GM19328 (cell line): ENCODE data around the gene MACO1.
"Not testable (repeated sequence)": the region's sequence is repeated elsewhere in the genome, so short reads cannot be mapped to it uniquely, and the experiment has no call there.

ENCODE experiments used
- ATAC-seq: cut with Tn5 transposase; IDR thresholded peaks from one replicate; pipeline ENCODE4 v1.9.1; 2021; ENCODE audit warnings: mild to moderate bottlenecking, moderate library complexity; ENCODE audit not compliant: unreplicated experiment

MACO1 gene

DNA sequence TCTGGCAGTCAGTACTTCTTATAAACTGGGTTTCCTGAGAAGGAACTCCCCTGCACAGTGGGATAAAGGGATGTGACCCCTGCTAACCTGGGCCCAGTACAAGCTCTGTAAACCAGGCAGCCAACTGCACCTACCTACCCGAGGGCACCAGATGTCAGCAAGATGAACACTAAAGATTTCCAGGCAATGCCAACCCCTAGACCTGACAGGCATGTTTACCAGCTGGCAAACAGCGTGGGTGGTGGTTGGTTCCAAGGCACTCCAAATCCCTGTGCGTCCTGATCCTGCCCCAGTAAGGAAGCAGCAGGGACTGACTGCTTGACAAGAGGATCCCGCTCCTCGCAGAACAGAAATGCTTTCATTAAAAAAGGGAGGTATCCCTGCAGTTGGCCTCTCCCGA lies 7.5 kb upstream of the MACO1 start:
- not testable (repeated sequence) for ATAC-seq

DNA sequence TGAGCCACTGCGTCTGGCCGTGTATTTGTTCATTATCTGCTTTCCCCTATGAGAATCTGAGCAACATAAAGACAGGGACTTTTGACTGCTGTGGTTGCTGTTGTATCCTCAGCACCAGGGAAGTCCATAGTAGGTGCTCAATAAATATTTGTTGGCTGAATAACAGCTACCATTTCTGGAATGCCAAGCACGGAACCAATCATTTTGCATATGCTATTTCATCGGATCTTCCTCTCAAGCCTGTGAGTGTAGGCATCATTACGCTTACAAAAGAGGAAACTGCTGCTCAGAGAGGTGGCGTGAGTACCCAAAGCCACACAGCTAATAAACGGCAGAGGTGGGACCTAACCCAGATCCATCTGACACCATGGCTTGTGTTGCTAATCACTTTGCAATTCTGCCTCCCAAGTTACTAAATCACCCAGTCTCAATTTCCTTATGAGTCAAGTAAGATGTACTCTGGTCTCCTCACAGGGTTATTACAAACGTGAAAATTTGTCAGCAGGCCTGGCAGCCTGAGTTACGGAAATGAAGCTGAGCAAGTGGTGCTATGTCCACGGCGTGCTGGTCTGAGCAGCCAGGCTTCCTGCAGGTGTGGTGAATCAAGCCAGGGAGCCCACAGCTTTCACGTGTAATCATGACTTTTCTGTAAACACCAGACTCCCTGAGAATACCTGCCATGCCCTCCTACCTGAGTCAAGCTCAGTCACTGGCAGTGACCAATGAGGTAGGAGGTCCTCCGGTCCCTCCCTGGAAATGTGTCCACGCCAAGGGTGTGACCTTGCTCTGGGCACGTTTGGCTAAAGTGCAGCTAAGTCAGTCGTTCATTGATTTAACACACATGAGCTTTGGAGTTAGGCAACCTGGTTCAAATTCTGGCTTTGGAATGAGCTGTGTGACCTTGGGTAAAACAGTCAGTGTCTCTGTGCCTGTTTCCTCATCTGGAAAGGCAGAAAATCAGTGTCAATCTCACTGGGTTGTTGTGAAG lies 5.3 kb upstream of the MACO1 start:
- no peak for ATAC-seq

DNA sequence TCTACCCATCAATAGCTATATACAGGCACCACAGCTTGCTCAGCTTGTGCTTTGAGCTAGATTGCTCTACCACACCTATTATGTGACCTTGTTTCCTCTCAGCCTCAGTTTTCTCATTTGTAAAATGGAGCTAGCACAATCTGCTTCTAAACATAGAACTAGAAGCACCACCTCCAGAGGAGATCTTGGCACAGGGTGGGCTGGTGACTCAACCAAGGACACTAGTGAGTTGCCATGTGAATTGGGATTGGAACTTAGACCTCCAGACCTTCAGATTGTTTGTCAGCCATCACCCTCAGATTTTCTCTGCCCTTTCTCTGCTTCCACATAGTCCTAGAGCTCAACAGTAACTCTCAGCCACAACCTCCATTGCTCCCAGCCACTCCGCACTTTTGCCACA lies 3.0 kb upstream of the MACO1 start:
- no peak for ATAC-seq

DNA sequence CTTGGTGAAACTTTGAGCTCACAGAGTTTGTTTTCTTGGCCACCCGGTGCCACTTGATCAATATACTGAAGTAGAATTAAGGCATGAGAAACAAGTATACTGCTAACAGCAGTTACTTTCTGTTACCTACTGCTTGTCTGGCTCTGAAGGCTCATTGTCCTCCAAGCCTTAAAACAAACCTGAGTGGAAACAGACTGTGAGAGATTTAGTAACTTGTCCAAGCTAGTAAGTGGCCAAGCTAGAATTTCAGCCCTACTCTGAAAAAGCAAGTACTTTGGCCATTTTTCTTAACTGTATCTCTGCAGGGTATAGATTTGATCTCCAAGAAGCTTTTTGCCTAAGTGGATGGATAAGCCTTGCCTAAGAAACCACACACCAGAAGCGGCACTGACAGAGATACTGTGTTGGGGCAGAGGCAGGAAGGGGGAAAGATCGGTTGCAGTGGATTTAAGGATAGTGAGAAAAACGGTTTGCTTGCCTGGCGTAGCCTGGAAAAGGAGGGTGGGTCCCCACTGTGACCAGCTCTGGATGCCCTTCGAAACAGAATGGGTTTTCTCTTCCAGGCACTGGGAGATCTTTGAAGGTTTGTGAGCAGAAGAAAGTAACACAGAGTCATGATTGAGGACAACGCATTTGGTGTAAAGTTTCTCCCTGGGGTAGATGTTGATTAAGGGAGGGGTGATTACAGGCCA lies 2.1 kb upstream of the MACO1 start:
- no peak for ATAC-seq

DNA sequence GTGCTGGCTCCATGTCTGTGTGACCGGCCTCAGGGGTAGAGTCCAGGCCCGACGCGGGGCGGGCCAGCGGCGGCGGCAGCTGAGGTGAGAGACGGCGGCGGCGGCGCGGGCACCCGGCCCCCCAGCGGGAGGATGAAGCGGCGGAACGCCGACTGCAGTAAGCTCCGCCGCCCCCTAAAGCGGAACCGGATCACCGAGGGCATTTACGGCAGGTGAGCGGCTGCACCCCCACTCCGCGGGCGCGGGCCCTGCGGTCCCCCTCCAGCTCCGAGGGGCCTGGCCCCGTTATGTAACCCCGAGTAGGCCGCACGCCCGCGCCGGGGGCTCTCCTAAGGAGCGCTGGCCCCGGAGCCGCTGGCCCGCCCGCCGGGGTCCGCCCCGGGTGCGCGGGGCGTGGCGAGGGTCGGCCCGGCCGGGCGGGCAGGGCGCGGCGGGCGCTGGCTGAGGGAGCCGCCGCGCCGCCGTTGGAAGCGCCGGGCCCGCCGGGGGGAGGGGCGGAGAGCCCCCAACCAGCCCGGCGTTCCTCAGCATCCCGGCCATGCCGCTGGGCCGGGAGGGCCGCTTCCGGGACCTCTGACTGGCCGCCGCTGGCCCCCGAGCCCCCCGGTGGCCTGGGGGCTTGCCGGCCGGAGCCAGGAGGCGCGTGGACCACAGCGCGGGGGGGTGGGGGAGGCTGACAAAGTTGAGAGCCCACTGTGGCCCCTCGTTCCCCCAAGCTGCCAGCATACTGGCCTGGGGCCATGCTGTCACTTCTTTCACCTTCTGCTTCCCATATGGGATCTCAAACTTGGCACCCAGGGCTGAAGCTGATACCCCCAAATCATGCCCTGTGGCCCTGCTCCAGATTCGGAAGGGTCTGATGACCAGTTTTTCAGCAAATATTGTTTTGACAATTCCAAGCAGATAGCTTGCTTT lies 527 bp downstream of the MACO1 start:
- ATAC-seq = no peak

DNA sequence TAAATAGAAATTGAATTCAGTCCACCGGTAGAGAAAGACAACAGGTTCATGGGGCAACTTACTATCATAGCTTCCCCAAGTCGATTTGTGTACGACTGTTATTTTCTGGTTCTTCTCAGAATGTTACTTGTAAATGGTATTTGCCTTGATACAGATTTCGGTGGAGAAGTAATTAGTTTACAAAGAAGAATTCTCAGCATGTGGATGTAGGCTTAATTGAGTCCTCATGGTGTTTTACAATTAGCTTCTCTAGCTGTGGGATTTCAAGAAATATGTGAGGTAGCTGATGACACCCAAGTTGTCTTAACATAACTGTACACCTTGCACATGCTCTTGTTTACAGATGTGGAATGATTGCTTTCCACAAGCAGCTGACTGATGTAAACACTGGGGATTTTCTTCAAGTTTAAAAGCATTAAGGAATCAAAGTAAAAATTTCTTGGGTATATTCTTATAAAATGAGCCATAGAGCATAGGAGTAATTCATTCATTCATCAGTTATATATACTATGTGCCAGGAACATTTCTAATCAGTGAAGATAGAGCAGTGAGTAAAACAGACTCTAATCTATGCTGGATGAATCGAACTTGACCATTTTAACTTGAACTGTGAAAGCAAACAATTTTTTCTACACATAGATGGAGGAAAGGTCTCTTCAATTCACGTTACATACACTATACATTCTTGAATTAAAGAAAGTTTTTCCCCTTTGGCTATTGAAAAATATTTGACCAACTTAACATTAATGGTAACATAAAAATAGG lies 1.4 kb downstream of the MACO1 start:
- ATAC-seq = no peak

DNA sequence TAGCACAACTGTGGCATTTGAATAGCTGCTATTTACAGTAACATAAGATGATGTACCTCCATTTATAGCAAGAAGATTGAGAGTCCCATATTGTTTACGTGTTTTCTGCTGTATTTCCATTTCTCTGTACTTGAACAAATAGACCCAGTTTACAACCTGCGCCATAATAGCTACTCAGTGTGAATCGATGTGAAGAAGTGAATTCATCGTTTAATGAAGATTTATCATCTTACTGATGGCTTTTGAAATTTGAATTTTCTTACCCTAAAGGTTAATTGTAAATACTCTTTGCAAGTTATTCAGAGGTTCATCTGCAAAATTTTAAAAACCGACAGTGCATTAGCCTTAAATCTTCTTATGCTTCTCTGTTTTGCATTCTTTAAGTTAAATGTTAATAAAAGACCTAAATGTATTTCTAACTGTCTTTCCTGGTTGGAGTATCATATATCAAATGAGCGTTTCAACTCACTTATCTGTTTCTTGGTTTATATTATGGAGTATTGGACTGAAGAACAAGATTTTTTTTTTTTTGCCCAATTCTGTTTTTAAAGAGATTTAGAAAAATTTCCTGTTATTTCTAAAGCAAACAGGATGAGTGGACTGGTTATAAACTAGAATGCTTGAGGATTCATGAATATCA lies 2.2 kb downstream of the MACO1 start:
- no peak for ATAC-seq

DNA sequence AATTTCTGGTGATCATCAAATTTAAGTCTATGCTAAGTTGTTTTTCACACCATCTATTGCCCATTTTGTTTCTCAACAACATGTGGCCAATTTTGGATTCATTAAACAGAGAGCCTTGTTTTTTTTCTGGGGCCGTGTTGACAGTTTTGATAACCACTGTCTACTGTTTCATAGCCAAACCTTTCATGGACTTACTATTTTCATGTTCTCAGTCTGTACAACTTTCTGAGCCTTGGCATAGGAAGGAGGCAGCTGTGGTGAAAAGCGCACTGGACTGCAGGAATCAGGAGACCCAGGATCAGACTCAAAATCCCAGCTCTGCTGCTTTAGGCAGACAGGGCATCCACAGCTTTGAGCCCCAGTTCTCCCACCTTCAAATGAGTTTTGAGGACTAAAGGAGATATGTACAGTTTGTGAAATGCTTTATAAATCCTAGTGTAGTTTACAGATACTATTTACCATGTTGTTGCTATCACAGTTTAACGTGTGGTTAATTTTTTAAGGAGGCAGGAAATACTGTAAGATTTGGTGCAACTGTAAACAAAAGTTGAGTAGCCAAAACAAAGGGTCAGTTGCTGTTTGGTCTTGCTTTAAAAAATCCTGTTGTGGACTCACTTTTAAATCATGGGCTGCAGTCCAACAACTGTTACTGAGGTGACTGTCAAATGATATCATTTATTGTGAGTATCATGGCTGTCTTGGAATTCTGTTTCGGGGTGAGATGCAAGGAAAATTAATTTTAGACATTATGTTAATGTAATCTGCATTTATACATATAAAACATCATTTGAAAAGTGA lies 2.9 kb downstream of the MACO1 start:
- no peak for ATAC-seq

DNA sequence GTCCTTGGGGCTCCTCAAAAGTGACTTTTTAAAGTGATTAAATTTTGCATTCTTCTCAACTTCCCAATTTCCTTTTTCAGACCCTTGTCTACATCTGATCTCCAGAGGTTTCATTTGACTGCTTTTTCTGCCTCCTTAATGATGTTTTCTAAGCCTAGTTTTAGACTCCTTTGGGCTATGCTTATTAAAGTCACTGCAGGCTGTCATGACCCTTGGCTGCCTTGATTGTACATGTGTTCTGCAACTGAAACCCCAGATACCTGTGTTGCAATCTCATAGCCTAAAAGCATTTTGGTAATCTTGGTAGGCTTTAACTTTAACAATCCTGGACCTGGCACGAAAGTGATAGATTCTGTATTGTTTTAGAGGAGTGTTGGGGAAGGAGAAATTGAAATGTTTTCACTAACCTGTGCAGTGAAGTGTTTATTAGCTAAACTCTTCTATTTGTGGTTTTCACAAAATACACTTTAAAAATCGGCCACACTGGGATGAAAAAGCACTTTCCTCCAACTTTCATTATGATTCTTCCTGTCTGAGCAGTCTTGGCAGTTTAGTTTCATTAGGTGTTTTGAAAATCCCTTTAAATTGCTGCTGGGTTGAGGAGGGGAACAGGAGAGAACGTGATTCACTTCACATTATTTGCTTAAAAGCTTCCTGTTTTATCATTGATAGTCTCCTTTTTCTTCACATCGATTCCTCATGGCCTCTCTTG lies 4.9 kb downstream of the MACO1 start:
- no peak for ATAC-seq

DNA sequence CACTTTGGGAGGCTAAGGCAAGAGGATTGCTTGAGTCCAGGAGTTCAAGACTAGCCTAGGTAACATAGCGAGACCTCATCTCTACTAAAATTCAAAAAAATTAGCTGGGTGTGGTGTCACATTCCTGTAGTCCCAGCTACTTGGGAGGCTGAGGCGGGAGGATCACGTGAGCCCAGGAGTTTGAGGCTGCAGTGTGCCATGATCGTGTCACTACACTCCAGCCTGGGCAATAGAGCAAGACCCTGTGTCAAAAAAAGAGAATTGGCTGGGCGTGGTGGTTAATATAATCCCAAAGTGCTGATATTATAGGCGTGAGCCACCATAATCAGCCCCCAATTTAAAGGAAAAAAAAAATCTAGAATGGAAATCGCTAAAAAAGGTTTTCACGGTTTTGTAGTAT lies 7.0 kb downstream of the MACO1 start:
- ATAC-seq = no peak

DNA sequence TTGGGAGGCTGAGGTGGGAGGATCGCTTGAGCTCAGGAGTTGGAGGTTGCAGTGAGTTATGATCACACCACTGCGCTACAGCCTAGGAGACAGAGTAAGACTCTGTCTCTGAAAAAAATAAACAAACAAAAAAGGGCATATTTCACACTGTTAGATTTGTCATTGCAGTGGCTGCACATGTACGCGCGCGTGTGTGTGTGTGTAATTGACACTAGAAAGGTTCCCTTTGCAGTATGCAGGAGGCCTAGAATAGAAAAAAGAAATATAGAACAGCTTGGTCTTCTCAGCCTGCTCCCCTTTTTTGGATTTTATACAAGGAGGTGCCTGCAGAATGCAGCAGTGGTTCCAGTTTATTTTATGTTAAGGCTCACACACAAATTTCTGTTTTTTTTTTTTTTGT lies 8.6 kb downstream of the MACO1 start:
- no peak for ATAC-seq

DNA sequence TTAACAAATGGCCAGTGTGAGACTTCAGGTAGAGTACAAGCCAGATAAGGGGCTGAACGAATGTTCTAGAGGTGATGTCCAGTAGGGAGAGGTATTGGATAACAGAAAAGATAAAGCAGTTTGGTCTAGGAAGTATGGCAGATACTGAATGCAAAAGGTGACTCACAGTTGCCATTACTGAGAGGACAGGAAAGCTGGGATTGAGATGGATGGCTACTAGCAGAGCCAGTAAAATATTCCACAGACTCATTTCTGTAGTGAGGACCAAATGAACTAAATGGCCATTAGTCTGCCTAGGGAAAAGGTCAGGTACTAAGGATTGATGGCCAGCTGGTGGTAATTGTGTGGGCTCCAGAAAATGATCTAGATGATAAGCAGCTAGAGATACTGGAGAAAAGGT lies 11.5 kb downstream of the MACO1 start:
- no peak for ATAC-seq

DNA sequence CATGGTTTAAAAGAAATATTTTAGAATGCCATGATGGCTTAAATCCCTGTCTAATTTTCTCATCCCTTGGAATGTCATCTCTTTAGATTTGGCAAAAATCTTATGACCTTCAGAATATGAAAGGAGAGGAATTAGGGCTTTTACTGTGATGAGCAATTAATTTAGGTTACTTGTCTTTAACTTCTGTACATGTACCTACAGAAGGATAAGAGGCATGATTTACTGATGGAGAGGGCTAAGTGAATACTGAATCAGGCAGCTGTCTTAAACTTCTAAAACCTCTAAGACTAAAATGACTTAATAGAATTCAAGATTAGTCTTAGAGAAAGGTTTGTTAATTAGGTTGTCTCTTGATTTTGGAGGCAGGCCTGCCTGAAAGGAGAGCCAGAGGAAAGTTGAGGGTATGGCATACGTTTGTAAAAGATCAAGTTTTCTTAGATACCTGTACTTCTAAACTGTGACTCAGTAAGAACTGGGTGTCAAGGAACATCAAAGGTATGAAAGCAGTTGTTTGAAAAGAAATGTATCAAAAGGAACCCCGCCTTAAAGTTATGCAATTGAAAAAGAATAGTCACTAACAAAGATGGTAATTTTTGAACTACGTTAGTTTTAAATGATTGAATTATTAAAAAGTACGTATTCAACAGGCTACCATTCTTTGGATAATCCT lies 12.5 kb downstream of the MACO1 start:
- no peak for ATAC-seq

DNA sequence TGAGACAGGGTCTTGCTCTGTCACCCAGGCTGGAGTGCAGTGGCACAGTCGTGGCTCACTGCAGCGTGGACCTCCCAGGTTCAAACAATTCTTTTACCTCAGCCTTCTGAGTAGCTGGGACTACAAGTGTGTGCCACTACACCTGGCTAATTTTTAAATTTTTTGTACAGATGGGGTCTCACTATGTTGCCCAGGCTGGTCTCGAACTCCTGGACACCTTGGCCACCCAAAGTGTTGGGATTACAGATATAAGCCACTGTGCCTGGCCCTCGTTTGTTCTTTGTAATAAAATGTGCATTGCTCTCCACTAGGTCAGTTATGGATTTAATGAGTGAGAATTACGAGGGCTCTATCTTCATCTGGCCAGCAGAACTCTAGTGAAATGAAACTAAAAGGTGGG lies 13.9 kb downstream of the MACO1 start:
- ATAC-seq = not testable (repeated sequence)

DNA sequence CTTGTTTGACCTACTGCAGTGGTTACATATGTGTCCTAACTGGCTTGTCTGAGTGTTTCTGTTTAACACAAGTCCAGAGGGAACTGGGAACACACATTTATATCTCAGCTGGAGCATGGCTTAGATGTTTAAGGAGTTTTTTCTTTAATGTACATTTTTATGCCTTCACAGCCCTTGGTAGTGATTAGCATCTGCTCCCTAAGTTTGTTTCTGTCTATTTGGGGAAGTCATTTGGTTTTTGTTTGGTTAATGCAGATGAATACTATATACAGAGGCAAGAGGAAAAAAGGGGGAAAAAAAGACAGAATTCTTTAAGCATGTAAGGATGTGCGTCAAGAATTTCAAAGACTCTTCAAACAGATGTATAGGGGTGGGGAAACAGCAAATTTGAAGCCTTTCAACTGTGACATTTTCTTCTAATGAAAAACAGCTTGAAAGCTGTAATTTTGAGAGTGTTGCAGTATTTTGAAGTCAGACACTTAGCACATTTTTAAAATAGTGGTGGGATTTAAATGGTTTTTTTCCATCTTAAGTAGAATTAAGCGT lies 15.4 kb downstream of the MACO1 start:
- no peak for ATAC-seq

DNA sequence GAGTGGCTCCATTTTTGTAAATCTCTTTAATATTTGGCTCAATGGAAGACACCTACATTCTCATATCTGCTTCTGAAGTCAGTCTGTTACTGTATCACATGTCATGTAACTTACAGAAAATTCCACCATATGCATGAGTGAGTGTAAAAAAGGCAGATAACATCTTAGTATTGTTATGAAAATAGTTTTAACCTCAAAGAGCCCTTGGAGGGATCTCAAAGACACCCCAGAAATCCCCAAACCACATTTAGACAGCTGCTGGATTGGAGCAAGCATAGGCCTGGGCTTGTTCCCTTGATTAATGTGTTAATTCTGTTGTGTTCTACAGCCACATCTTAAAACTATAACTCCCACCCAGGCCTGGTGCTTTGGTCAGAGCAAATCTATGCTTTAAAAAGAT lies 16.9 kb downstream of the MACO1 start:
- no peak for ATAC-seq

DNA sequence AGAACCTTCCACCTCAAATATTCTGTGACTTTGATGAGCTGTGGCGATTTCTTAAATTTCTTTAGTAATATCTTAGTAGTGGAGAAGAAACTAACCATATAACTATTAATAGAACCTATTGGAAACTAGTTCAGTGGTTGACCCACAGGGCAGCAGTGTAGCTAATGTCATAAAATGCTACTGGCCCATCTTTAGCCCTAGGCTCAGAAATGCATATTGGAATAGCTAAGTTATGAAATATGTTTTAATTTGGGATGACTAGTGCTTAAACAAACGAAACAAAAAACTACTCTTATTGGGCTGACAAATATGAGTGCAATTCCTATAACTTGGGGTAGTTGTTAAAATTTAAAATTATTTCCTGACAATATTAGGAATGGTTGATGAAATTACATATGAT lies 20.2 kb downstream of the MACO1 start:
- no peak for ATAC-seq

DNA sequence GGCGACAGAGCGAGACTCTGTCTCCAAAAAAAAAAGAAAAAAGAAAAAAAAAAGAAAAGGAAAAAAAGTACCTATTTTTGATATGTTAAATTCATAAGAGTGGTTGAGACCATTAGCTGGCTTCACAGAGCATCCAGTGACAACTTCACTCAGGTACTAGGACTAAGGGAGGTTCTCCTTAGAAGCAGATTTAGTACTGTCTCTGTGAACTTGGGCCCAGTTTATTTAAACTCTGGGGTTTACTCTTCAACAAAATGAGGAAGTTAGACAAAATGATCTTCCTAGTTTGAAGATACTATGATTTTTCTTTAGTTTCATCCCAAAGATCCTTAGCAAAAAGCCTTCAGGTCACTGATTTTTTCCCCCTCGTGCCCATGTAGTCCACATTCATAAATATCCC lies 21.2 kb downstream of the MACO1 start:
- ATAC-seq = no peak
